AG10803 (cell line): ENCODE measurements around the gene WNT10A.

Experiments used
- DNase-seq: peaks from one replicate; pipeline ENCODE4 v3.0.0; 2010; ENCODE audit warnings: low read depth
- H3K4me3 ChIP-seq: 2 replicates; pipeline ENCODE4 v1.5.1; 2011; ENCODE audit warnings: mild to moderate bottlenecking, low read length, control low read depth
- CTCF ChIP-seq: conservative IDR thresholded peaks from 2 replicates; pipeline ENCODE4 v1.5.1; 2011; ENCODE audit warnings: mild to moderate bottlenecking, low read length, control low read depth, inconsistent platforms

The WNT10A gene

GRCh38 chr2:218882866-218883366, 2.3 kb downstream of the WNT10A start:
- no peak for TF ChIP-seq CTCF

GRCh38 chr2:218883491-218884490, 3.1 kb downstream of the WNT10A start:
- no peak for TF ChIP-seq CTCF
- no peak overlapping the region for H3K4me3 ChIP-seq
- no peak for DNase-seq

More at GRCh38 chr2:218882866-218883366, 2.3 kb downstream of the WNT10A start:
- no peak for DNase-seq
- H3K4me3 ChIP-seq, result no peak overlapping the region

GRCh38 chr2:218884519-218884918, 3.9 kb downstream of the WNT10A start:
- DNase-seq, result no peak
- H3K4me3 ChIP-seq, result no peak overlapping the region
- no peak for TF ChIP-seq CTCF

- no peak overlapping the region for H3K4me3 ChIP-seq
- no peak for TF ChIP-seq CTCF
- no peak for DNase-seq
Observed at GRCh38 chr2:218885981-218886947, 5.6 kb downstream of the WNT10A start.

- no peak for TF ChIP-seq CTCF
- DNase-seq, result no peak
- no peak overlapping the region for H3K4me3 ChIP-seq
Observed at GRCh38 chr2:218887079-218887478, 6.4 kb downstream of the WNT10A start.

- no peak for DNase-seq
- TF ChIP-seq CTCF, result no peak
- no peak overlapping the region for H3K4me3 ChIP-seq
Observed at GRCh38 chr2:218888341-218888740, 7.7 kb downstream of the WNT10A start.
